GM12801 (cell line): ENCODE results near the gene SSBP2.

ENCODE experiments used
- TF ChIP-seq, protein P1 (sequence below): IDR thresholded peaks from one replicate; pipeline ENCODE4 v1.5.1; 2011; ENCODE audit warnings: control low read depth; ENCODE audit not compliant: insufficient read length; ENCODE audit errors: extremely low read depth

SSBP2 gene

DNA sequence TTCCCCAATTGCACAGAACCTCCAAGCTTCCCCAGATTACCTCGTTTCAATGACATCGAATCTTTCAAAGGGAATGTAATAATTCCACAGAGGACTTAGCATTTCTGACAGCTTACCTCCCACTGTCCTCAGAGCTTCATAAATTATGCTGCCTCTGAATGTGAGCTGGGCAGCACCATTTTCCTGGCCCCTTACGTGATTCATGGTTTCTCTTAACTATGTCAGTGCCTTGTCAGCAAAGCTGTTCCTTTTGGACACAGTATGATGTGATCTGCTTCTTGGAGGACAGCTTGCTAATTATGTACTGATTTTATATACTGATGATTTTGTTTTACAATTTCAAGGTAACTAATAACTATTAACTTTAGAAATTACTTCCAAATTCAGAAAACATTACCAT, 27.7 kb upstream of the SSBP2 start:
- TF ChIP-seq, protein P1, sequence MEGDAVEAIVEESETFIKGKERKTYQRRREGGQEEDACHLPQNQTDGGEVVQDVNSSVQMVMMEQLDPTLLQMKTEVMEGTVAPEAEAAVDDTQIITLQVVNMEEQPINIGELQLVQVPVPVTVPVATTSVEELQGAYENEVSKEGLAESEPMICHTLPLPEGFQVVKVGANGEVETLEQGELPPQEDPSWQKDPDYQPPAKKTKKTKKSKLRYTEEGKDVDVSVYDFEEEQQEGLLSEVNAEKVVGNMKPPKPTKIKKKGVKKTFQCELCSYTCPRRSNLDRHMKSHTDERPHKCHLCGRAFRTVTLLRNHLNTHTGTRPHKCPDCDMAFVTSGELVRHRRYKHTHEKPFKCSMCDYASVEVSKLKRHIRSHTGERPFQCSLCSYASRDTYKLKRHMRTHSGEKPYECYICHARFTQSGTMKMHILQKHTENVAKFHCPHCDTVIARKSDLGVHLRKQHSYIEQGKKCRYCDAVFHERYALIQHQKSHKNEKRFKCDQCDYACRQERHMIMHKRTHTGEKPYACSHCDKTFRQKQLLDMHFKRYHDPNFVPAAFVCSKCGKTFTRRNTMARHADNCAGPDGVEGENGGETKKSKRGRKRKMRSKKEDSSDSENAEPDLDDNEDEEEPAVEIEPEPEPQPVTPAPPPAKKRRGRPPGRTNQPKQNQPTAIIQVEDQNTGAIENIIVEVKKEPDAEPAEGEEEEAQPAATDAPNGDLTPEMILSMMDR = no peak

DNA sequence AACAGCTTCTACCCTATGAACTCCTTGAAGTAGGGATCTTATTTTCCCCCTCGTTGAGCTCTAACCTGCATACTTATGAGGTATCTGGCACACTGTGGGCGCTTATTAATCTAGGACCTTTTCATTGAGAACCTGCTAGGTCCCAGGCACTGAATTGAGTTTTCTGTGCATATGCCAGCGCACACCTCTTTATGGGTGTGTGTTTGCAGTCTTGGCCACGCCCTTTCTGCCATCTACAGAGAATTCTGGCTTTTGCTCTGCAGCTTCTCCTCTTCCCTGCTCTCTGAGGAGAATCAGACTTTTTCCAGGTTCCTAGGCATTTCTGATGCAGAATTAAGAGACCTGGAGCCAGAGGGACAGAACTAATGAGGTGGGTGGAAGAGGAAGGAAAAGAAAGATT, 25.4 kb upstream of the SSBP2 start:
- TF ChIP-seq, protein P1 = no peak

DNA sequence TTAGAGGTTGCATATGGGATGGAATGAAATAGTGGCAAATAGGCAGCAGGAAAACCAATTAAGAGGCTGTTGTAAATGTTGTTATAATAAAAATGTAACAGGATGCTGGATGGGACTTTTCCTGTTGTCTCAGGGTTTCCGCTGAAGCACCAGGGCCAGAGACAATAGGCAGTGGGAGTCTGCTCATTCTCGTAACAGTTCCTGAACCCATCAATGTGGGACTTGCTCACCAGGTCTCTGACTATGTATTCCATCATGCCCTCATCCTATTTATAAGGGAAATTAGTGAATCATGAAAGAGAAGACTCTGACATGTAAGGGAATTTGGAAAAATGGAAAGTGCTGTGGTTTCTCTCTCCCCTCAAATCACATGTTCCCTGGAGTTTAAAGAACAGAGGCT, 23.5 kb upstream of the SSBP2 start:
- TF ChIP-seq, protein P1 = no peak

DNA sequence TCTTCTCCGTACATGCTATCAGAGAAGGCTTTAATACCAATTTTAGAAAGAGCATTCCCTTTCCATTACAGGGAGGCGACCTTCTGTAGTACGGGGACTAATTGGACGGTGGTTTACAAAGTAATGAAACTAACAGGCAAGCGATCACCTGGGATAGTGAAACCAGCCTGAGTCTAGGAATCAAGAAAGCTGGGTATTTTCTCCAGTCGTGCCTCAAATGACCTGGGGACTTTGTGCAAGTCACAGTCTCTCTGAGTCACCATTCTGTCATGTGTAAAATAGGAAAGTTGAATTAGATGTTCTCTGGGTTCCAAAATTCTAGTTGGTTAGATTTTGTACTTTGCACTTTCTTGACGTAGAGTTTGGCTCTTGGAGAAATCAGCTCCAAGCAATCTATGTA, 22.7 kb upstream of the SSBP2 start:
- TF ChIP-seq, protein P1 = no peak

DNA sequence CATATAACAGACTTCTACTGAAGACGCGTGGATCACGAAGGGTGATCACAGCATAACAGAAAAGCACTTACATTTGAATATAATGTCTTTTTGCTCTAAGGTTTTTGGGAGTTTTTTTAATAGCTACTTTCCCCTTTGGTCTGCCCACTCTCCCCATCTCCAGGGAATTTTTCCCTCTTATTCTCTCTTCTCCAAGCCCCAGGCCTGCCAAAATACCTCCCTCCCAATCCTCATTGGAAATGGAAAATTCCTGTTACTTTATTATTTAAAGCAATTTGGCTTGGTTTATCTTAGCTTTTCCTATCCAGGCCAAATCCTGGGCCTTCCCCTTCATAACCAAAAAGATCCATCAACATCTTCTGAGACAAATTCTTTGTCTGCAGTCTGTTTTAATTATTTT, 22.3 kb upstream of the SSBP2 start:
- TF ChIP-seq, protein P1 = no peak

DNA sequence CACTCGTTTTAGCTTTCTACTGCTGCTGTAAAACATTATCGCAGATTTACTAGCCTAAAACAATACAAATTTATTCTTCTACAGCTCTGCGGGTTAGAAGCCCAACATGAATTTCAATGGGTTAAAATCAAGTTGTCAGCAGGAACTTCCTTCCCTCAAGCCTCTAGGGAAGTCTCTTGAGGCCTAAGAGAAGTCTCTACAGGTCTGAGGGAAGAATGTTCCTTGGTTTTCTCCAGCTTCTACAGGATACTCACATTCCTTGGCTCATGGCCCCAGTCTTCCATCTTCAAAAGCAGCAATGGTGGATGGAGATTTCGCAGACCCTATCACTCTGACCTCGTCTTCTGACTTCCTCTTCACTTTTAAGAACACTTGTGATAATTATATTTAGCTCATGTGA, 21.6 kb upstream of the SSBP2 start:
- TF ChIP-seq, protein P1 = no peak

DNA sequence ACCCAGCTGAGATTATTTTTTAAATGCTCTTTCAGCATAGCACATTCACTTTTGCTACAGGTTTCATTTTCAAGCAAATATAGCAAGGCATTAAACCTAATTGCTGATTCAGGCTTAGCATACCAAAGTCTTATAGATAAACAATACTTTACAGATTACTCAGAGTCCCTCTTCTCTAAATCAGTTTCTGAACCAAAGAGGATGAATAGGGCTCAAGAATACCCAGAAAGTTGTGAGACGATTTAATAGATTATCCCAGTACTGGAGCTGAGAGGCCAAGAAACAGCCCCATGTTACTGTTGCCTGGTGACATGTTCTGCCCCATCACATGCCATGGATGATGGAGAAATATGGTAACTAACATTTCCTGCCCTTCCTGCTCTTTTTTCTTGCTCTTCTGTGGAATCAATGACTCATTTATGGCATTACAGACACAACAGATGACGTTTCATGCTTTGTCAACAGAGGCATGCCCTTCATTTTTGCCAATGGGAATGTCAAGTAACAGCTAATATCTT, 18.1 kb upstream of the SSBP2 start:
- TF ChIP-seq, protein P1 = no peak

DNA sequence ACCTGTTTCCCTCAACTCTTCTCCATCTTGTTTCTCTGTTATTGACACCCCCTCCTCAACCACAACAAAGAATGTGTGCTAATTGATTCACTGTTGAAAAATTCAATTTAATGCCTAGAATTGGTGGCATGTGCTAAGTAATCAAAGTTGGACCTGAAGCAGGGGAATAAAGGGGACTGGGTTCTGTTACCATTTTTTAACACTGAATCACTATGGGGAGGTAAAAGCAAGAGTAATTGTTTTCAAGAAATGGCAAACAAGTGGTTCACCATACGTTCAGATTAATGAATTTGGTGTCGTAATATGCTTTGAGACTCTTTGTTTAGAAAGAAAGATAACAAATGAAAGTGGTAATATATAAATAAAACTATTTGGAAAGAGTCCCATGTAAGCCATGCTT, 17.0 kb upstream of the SSBP2 start:
- TF ChIP-seq, protein P1 = no peak
